HUES48 (cell line): Measurements from ENCODE around the gene C1QL2.

Experiments
- H3K27ac ChIP-seq: one replicate; pipeline ENCODE4 v1.7.0; 2013; ENCODE audit warnings: low read depth, low read length, inconsistent platforms
- H3K27me3 ChIP-seq: 2 replicates; pipeline ENCODE4 v1.6.1; 2013; ENCODE audit warnings: mild to moderate bottlenecking, low read length; ENCODE audit not compliant: control insufficient read depth, insufficient read depth
- H3K36me3 ChIP-seq: 2 replicates; pipeline ENCODE4 v1.6.1; 2013; ENCODE audit warnings: low read length; ENCODE audit not compliant: control insufficient read depth, insufficient read depth
- H3K4me1 ChIP-seq: 2 replicates; pipeline ENCODE4 v1.6.1; 2013; ENCODE audit warnings: mild to moderate bottlenecking, low read length; ENCODE audit not compliant: control insufficient read depth, insufficient read depth
- H3K4me3 ChIP-seq: 2 replicates; pipeline ENCODE4 v1.5.1; 2013; ENCODE audit warnings: mild to moderate bottlenecking, low read depth, low read length
- H3K9ac ChIP-seq: 2 replicates; pipeline ENCODE4 v1.6.1; 2013; ENCODE audit warnings: mild to moderate bottlenecking, low read depth, low read length, moderate library complexity
- H3K9me3 ChIP-seq: 2 replicates; pipeline ENCODE4 v1.6.1; 2013; ENCODE audit warnings: low read length; ENCODE audit not compliant: control insufficient read depth, insufficient read depth

Gene C1QL2

GRCh38 chr2:119179202-119179601, 20.7 kb upstream of the C1QL2 start:
- no peaks in the 10 kb centered on the region for H3K4me1 ChIP-seq
- H3K9ac ChIP-seq, result no peak overlapping the region
- no peaks in the 10 kb centered on the region for H3K36me3 ChIP-seq
- H3K27ac ChIP-seq, result no peak overlapping the region
- H3K27me3 ChIP-seq, result no peaks in the 10 kb centered on the region
- no peak overlapping the region for H3K4me3 ChIP-seq
- no peaks in the 10 kb centered on the region; the same call in 1 of the 2 replicates for H3K9me3 ChIP-seq

- Histone ChIP-seq H3K9ac (no peak overlapping the region), H3K4me3 (no peak overlapping the region), H3K27ac (no peak overlapping the region), H3K9me3 (no peaks in the 10 kb centered on the region; the same call in 1 of the 2 replicates), H3K27me3 (no peaks in the 10 kb centered on the region), H3K4me1 (no peaks in the 10 kb centered on the region), H3K36me3 (no peaks in the 10 kb centered on the region)
Observed at GRCh38 chr2:119178776-119179175, 20.2 kb upstream of the C1QL2 start.

- Histone ChIP-seq H3K27ac (no peak overlapping the region), H3K4me3 (no peak overlapping the region), H3K36me3 (no peaks in the 10 kb centered on the region), H3K4me1 (no peaks in the 10 kb centered on the region), H3K27me3 (no peaks in the 10 kb centered on the region), H3K9me3 (no peaks in the 10 kb centered on the region; the same call in 1 of the 2 replicates), H3K9ac (no peak overlapping the region)
Observed at GRCh38 chr2:119177838-119178190, 19.3 kb upstream of the C1QL2 start.

DNA sequence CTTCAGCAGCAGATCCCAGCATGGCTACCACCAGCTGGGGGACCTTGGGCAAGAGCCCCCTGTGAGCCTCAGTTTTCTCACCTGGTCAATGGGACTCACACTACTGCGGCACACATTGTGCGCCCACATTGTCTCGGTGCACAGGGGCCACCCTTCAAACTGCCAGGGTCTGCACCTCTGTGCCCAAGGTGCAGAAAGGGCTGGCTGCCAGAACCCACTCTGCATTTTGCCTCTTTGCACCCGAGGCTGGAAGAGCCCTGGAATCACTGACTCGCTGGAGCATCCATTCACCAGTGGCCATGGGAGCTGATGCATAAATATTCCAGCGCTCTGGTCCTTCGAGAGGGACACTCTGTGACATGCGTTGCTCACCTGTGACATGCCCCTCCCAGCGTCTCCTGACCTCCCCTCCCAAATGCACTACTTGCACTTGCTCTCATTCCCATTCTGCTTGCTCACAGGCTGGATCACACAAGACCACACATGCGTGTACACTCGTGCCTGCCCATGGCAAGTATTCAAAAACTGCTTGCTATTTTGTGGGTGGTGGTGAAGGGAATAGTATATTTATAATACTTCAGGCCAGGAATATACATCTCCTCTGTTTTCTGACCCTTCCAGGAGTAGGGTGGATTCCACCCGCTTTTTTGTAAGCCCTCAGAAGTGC, 18.8 kb upstream of the C1QL2 start:
- Histone ChIP-seq H3K4me1 (no peaks in the 10 kb centered on the region), H3K36me3 (no peaks in the 10 kb centered on the region), H3K27ac (no peak overlapping the region), H3K4me3 (no peak overlapping the region), H3K27me3 (no peaks in the 10 kb centered on the region), H3K9ac (no peak overlapping the region), H3K9me3 (no peaks in the 10 kb centered on the region; the same call in 1 of the 2 replicates)

GRCh38 chr2:119175517-119175916, 17.0 kb upstream of the C1QL2 start:
- Histone ChIP-seq H3K4me1 (no peaks in the 10 kb centered on the region), H3K27me3 (no peaks in the 10 kb centered on the region), H3K4me3 (no peak overlapping the region), H3K9me3 (no peaks in the 10 kb centered on the region; the same call in 1 of the 2 replicates), H3K9ac (no peak overlapping the region), H3K36me3 (no peaks in the 10 kb centered on the region), H3K27ac (no peak overlapping the region)

- Histone ChIP-seq H3K36me3 (no peaks in the 10 kb centered on the region), H3K27me3 (no peaks in the 10 kb centered on the region), H3K27ac (no peak overlapping the region), H3K4me3 (no peak overlapping the region), H3K4me1 (no peaks in the 10 kb centered on the region), H3K9me3 (no peaks in the 10 kb centered on the region; the same call in 1 of the 2 replicates), H3K9ac (no peak overlapping the region)
Observed at GRCh38 chr2:119174993-119175347, 16.4 kb upstream of the C1QL2 start.

DNA sequence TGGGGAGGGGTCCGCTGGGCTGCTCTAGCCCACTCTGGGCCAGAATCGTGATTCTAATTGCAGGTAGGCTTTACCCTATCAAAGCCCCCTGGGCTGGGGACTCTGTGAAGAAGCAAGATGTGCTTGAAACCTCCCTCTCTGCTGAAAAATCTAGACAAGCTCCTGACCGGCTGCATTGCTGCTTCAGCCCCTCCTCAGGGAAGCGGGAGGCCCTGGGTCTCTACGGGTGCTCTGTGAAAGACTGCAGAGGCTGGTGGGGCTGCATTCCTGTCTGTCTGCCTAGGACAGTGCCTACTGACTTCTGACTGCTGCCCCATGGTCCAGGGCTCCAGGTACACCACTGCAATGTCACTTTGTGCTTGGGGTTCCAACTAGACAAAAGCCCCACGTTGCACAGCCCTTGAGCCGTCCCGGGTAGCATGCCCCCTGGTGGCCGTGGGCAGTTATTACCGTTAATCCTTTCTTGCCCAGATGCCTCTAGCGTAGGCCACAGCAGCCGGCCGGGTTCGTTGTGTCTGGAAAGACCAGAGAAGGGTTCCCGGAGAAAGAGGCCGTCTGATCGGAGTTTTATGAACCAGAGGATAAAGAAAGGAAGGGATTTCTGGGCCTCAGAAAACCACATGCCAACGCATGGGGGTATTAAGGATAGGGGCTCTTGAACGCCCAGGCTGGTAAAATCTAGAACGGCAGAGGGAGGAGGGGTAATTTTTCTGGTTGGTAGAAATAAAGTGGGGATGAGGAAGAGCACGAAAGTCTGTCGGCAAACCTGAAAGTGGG, 15.9 kb upstream of the C1QL2 start:
- Histone ChIP-seq H3K27ac (no peak overlapping the region), H3K4me1 (no peaks in the 10 kb centered on the region), H3K27me3 (no peaks in the 10 kb centered on the region), H3K9me3 (no peaks in the 10 kb centered on the region; the same call in 1 of the 2 replicates), H3K4me3 (no peak overlapping the region), H3K36me3 (no peaks in the 10 kb centered on the region), H3K9ac (no peak overlapping the region)

DNA sequence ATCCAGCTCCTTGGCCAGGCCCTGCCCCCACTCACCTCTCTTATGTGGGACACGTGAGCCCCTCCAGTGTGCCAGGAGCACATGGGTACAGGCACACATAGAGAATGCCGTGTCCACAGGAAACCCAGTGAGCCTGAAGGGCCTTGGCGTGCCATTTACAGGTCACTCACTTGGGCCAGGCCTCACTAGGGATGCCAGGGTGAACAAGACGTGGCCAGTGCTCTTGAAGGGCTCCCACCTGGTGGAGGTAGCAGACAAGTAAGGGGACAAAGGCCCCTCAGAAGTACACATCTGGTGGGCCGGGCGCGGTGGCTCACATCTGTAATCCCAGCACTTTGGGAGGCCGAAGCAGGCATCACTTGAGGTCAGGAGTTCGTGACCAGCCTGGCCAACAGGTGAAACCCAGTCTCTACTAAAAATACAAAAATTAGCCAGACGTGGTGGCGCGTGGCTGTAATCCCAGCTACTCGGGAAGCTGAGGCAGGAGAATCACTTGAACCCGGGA, 15.1 kb upstream of the C1QL2 start:
- Histone ChIP-seq H3K4me1 (no peaks in the 10 kb centered on the region), H3K27ac (no peak overlapping the region), H3K36me3 (no peaks in the 10 kb centered on the region), H3K27me3 (no peaks in the 10 kb centered on the region), H3K9me3 (no peaks in the 10 kb centered on the region; the same call in 1 of the 2 replicates), H3K9ac (no peak overlapping the region), H3K4me3 (no peak overlapping the region)

- H3K4me3 ChIP-seq, result no peak overlapping the region
- no peaks in the 10 kb centered on the region; the same call in 1 of the 2 replicates for H3K9me3 ChIP-seq
- no peaks in the 10 kb centered on the region for H3K36me3 ChIP-seq
- H3K27me3 ChIP-seq, result no peaks in the 10 kb centered on the region
- no peak overlapping the region for H3K9ac ChIP-seq
- H3K27ac ChIP-seq, result no peak overlapping the region
- peaks cover 4% of the 10 kb centered on the region; the same call in 1 of the 2 replicates for H3K4me1 ChIP-seq
Observed at GRCh38 chr2:119170504-119170903, 12.0 kb upstream of the C1QL2 start.

- no peaks in the 10 kb centered on the region for H3K36me3 ChIP-seq
- H3K27ac ChIP-seq, result no peak overlapping the region
- H3K9me3 ChIP-seq, result no peaks in the 10 kb centered on the region
- no peaks in the 10 kb centered on the region for H3K27me3 ChIP-seq
- H3K4me1 ChIP-seq, result peaks cover 4% of the 10 kb centered on the region; the same call in 1 of the 2 replicates
- H3K4me3 ChIP-seq, result no peak overlapping the region
- H3K9ac ChIP-seq, result no peak overlapping the region
Observed at GRCh38 chr2:119169717-119170116, 11.2 kb upstream of the C1QL2 start.

DNA sequence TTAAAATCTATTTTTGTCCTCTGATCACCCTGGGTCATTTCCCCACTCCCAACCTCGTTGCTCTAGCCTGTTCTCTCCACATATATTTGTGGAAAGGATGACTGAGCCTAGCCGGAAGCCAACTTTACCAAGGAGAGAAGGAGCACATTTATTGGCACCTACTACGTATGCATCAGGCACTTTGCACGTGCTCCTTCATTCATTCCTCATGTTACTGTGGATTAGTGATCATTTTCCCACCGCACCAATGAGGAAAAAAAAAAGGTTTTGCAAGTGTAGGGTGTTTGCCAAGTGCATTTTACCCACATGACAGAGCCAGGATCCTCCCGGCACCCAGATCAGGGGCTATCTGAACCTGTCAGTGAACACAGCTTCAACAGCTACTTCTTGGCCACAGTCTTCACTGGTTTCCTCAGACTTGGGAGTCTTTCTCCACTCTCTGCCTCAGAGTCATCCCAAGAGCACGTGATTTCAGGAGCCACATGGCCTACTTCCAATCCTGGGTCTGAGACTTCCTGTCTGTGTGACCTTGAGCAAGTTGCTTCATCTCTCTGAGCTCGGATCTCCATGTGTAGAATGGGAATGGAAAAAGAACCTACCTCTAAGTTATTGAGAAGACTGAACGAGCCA, 1.9 kb upstream of the C1QL2 start:
- Histone ChIP-seq H3K4me3 (no peak overlapping the region), H3K27me3 (peaks cover 64% of the 10 kb centered on the region), H3K9ac (no peak overlapping the region), H3K4me1 (peaks cover 18% of the 10 kb centered on the region), H3K36me3 (no peaks in the 10 kb centered on the region), H3K27ac (no peak overlapping the region), H3K9me3 (no peaks in the 10 kb centered on the region)
